ENCODE measurements around the gene L2HGDH.

L2HGDH gene

DNA sequence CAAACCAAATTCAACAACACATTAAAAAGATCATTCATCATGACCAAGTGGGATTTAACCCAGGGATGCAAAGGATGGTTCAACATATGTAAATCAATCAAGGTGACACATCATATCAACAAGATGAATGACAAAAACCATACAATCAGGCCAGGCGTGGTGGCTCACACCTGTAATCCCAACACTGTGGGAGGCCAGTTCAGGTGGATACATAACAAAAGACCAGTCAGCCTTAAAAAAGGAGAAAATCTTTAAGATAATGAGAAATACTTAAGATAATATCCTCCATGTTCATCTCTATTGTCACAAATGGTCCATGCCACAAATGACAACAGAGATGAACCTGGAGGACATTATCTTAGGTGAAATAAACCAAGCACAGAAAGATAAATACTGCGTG is 12.4 kb downstream of the L2HGDH start:
- TF ChIP-seq, protein P1, sequence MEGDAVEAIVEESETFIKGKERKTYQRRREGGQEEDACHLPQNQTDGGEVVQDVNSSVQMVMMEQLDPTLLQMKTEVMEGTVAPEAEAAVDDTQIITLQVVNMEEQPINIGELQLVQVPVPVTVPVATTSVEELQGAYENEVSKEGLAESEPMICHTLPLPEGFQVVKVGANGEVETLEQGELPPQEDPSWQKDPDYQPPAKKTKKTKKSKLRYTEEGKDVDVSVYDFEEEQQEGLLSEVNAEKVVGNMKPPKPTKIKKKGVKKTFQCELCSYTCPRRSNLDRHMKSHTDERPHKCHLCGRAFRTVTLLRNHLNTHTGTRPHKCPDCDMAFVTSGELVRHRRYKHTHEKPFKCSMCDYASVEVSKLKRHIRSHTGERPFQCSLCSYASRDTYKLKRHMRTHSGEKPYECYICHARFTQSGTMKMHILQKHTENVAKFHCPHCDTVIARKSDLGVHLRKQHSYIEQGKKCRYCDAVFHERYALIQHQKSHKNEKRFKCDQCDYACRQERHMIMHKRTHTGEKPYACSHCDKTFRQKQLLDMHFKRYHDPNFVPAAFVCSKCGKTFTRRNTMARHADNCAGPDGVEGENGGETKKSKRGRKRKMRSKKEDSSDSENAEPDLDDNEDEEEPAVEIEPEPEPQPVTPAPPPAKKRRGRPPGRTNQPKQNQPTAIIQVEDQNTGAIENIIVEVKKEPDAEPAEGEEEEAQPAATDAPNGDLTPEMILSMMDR (IDR thresholded peaks at IDR 0.05; ENCODE audit: low read depth, low read length): no peak
- no peaks in the 10 kb centered on the region for H3K27me3 ChIP-seq
- H3K4me1 ChIP-seq: no peaks in the 10 kb centered on the region
- H3K4me3 ChIP-seq (ENCODE audit: low read depth, low read length): no peak overlapping the region
- H3K36me3 ChIP-seq: peaks cover 8% of the 10 kb centered on the region
- no peak for DNase-seq
- H3K9me3 ChIP-seq: no peaks in the 10 kb centered on the region

DNA sequence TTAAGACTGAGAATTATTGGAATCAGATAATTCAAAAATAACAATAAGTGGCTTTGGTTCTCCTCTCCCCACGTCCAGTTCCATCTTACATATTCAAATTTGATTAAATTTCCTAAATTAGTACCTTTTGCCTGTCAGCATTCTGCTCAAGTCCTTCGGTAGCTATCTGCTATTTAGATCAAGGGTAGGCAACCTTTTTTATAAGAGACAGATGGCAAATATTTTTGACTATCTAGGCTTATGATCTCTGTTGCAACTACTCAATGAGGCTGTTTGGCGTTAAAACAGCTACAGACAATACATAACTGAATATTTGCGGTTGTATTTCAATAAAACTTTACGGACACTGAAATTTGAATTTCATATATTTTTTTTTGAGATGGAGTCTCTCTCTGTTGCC is 21.7 kb downstream of the L2HGDH start:
- Histone ChIP-seq H3K4me1 (peaks cover 2% of the 10 kb centered on the region; the same call in 1 of the 2 replicates), H3K27me3 (no peaks in the 10 kb centered on the region), H3K9me3 (no peaks in the 10 kb centered on the region; the same call in 1 of the 2 replicates), H3K36me3 (peaks cover 3% of the 10 kb centered on the region), H3K4me3 (ENCODE audit: low read depth, low read length) (no peak overlapping the region)
- DNase-seq: no peak
- TF ChIP-seq, protein P1 (IDR thresholded peaks at IDR 0.05; ENCODE audit: low read depth, low read length): no peak

DNA sequence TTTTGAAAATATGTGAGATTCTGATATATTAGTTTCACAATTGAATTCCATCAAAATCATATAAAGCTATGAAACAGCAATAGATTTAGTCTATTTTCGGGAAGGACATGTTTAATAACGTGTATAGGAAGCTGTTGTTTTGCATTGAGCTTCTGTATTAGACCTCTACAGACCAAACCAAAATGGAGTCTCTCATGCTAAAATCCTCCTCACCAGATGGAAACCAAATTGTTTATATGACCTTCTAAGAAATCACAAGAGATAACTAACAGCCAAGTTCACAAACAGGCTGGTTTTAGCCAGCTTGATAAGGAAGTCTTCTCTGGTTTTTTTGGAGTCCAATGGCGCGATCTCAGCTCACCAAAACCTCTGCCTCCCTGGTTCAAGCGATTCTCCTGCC is 23.9 kb downstream of the L2HGDH start:
- H3K36me3 ChIP-seq: peaks cover 3% of the 10 kb centered on the region; the same call in 1 of the 2 replicates
- TF ChIP-seq, protein P1 (IDR thresholded peaks at IDR 0.05; ENCODE audit: low read depth, low read length): no peak
- no peak overlapping the region for H3K4me3 ChIP-seq (ENCODE audit: low read depth, low read length)
- no peaks in the 10 kb centered on the region; the same call in 1 of the 2 replicates for H3K9me3 ChIP-seq
- H3K4me1 ChIP-seq: peaks cover 2% of the 10 kb centered on the region; the same call in 1 of the 2 replicates
- H3K27me3 ChIP-seq: no peaks in the 10 kb centered on the region
- DNase-seq: no peak

DNA sequence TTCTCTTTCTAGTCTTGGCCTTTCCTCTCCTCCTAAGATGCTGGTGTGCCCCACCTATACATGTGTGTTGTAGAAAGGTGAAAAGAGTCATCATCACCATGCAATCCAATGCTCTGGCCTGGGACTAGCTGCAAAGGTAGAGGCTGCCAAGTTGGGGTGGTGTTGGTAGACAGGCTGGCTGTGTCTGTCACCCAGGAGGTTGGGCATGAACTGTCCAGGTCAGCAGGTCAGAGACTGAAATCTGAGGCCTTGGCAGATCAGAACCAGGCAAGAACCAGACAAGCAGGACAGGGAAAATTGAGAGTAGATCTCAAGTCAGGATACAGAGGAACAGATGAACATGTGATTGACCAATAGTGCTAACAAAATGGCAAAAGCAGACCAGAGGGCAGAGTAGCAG is 26.2 kb downstream of the L2HGDH start:
- TF ChIP-seq, protein P1 (IDR thresholded peaks at IDR 0.05; ENCODE audit: low read depth, low read length): no peak
- Histone ChIP-seq H3K27me3 (no peaks in the 10 kb centered on the region), H3K36me3 (no peaks in the 10 kb centered on the region; the same call in 1 of the 2 replicates), H3K4me1 (peaks cover 2% of the 10 kb centered on the region; the same call in 1 of the 2 replicates), H3K4me3 (ENCODE audit: low read depth, low read length) (no peak overlapping the region), H3K9me3 (no peaks in the 10 kb centered on the region; the same call in 1 of the 2 replicates)
- no peak for DNase-seq

DNA sequence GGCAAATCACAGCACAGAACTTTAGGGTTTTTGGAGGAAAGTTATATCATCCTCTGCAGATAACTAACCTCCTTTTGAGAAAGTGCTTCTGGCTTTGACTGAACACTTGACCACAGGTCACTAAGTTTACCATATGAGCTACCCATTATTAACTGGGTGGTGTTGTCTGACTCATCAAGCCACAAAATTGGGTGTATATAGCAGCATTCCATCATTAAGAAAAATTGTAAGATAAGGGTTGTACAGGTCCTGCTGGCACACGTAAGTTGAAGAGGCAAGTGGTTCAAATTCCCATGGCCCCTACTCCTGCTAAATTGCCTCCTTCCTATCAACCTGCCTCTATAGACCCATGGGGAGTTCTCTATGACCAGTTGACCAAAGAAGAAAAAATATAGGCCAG is 39.5 kb downstream of the L2HGDH start:
- Histone ChIP-seq H3K36me3 (peaks cover 3% of the 10 kb centered on the region; the same call in 1 of the 2 replicates), H3K4me1 (no peaks in the 10 kb centered on the region), H3K27me3 (no peaks in the 10 kb centered on the region), H3K9me3 (no peaks in the 10 kb centered on the region), H3K4me3 (ENCODE audit: low read depth, low read length) (no peak overlapping the region)
- no peak for DNase-seq
- TF ChIP-seq, protein P1 (IDR thresholded peaks at IDR 0.05; ENCODE audit: low read depth, low read length): no peak

DNA sequence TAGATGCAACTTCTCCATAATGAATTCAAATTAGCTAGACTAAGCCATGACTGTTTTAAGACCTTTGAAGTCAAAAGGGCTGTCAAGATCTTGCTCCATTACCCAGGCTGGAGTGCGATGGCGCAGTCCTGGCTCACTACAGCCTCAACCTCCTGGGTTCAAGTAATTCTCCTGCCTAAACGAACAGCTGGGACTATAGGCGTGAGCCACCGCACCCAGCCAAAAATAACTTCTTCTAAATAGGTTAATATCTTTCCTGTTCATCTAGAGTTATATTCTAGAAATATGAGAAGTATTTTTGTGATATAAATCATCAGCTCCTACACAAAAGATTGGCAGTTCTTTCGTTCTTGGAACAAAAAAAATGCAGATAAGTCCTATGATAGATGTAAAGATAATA is 41.1 kb downstream of the L2HGDH start:
- Histone ChIP-seq H3K27me3 (no peaks in the 10 kb centered on the region), H3K4me1 (no peaks in the 10 kb centered on the region), H3K9me3 (no peaks in the 10 kb centered on the region), H3K4me3 (ENCODE audit: low read depth, low read length) (no peak overlapping the region), H3K36me3 (peaks cover 3% of the 10 kb centered on the region; the same call in 1 of the 2 replicates)
- DNase-seq: no peak
- TF ChIP-seq, protein P1 (IDR thresholded peaks at IDR 0.05; ENCODE audit: low read depth, low read length): no peak
